HG03175 (cell line): ENCODE measurements around the gene BRD7.

ENCODE experiments used
- ATAC-seq: cut with Tn5 transposase; IDR thresholded peaks from one replicate; pipeline ENCODE4 v1.9.1; 2021; ENCODE audit warnings: mild to moderate bottlenecking, moderate library complexity; ENCODE audit not compliant: unreplicated experiment

BRD7 gene

GRCh38 chr16:50323335-50324011 is 45.3 kb downstream of the BRD7 start:
- ATAC-seq = no peak

- ATAC-seq = no peak
These were observed 46.5 kb downstream of the BRD7 start for GRCh38 chr16:50322333-50322732.

- no peak for ATAC-seq
These were observed 48.5 kb downstream of the BRD7 start for GRCh38 chr16:50320310-50320709.

DNA sequence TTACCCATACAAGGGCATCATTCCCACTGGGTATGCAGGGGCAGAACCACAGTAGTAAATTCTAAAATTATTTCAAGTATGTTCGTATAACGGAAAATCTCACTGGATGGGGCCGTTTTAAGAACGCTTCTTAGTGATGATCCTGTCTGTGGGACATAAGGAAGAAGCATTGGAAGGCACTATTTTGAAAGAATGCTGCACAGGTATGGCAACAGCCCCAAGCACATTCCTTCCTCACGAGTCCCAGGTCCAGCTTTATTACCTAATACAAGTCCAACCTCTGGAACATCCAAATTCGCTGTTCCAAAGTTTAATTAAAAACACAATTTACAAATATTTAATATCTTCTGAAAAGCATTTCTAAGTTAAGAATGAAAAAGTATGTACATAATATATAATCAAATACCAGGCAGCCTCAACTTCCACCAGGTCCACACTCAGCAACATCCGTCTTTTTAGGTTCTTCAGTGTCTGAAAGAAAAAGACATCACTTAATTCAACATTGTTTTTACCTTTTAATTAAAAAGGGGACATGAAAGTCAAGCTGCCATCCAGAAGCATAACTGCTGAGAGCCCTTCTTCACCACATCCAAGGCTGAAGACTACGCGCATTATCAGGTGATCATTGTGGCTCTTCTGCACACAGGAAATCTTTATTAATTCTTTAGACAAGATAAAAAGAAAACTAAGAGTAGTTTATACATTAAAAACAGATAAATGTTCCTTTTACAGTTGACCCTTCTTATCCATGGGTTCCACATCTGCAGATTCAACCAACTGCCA is 49.8 kb downstream of the BRD7 start:
- ATAC-seq = no peak

- no peak for ATAC-seq
These were observed 51.7 kb downstream of the BRD7 start for GRCh38 chr16:50316848-50317630.

- ATAC-seq = no peak
These were observed 52.5 kb downstream of the BRD7 start for GRCh38 chr16:50316102-50316847.

DNA sequence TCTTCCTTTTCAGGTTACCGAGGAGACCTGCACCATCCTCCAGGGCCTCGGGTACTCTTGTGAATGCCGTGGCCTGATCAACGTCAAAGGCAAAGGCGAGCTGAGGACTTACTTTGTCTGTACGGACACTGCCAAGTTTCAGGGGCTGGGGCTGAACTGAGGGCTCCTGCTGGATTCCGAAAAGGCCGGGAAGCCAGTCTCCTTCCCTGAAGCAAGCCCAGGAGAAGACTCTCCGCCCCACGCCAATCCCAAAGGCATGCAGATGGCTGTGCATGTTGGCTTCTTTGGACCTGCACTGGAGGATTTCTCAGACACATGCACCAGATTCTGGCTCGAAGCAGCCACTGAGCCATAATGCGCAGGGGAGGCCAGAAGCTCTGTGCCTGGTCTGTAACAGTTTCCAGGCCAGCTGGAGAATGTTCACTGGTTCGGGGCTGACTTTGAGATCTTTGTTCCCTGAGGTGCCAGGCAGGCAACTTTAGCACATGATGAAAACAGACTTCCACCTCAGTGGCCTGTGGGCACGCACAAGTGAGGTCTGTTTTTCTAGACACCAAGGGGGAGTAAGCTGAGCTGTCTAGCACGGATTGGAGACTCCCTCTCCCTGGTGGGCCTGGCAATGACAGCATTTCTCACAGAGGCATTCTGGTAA is 53.3 kb downstream of the BRD7 start:
- ATAC-seq = no peak

- no peak for ATAC-seq
These were observed 54.1 kb downstream of the BRD7 start for GRCh38 chr16:50314665-50315064.

DNA sequence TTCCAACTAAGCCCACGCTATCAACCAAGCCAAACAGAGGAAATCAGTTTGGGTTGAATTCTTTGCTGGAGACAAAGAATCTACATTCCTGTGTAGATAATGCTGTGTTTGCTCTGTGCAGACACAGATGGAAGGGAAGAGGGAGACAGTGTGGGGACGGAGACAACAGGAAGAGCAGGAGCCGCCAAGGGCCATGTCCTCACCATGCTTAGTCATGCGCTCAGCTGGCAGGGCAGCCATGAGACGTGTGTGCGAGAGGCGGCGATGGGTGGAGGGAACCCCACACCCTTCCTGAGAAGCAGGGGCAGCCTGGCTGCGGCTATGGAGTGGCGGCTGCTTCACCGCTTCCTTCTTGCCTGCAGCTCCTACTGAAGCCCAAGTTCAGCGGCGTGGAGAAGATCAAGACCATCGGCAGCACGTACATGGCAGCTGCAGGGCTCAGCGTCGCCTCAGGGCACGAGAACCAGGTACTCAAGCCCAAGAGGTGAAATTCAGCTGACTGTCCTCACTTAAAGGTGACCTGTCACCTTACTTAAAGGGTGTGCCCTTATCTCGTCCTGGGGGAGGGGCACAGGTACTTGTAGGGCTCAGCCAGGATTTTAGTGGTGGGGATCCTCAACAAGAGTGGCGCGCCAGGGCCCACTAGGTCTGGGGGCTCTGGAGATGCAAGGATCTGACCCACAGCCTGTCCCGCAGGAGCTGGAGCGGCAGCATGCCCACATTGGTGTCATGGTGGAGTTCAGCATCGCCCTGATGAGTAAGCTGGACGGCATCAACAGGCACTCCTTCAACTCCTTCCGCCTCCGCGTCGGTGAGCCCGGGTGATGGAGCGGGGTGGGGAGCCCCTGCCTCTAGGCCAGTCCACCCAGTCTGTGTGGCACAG is 55.0 kb downstream of the BRD7 start:
- ATAC-seq = no peak

GRCh38 chr16:50311891-50312501 is 56.8 kb downstream of the BRD7 start:
- no peak for ATAC-seq

GRCh38 chr16:50311134-50311528 is 57.7 kb downstream of the BRD7 start:
- no peak for ATAC-seq

- no peak for ATAC-seq
These were observed 58.3 kb downstream of the BRD7 start for GRCh38 chr16:50310308-50311133.

GRCh38 chr16:50309527-50310307 is 59.1 kb downstream of the BRD7 start:
- no peak for ATAC-seq

DNA sequence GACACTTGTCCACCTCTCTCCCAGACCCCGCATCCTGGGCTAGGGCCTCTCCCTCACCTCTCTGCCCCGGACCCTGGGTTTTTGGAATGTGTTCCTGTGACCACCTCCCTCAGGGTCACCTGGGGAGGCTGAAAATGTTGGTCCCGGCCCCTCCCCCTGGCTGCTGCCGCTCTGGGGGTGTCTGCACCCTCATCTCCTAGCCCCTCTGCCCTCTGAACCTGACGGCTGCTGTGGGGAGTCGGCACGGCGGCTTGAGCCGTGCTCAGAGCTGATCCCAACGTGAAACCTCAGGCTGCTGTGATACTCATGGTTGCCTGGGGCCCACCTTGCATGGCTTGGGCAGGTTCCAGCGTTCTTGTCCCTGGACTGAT is 59.6 kb downstream of the BRD7 start:
- ATAC-seq = no peak

GRCh38 chr16:50308237-50308965 is 60.4 kb downstream of the BRD7 start:
- ATAC-seq = no peak

DNA sequence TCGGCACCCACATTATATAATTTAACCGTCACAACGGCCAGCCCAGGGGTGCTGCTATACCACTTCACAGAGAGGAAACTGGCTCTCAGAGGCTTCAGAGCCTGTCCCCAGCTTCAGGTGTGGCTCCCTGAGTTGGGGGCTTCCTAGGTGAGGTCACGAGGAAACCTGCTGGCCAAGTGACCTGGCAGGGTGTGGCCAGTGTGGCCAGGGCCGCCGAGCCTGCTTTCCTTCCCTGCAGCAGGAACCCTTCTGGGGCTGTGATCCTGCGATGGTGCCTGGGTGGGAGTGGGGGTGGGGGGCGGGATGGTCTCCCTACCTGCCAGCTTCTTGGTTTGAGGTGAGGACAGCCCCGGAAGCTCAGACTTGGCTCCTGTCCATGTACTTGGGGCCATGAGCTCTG is 62.5 kb downstream of the BRD7 start:
- ATAC-seq = no peak
